Limb (tissue), 2 donors: ENCODE results near the gene PHACTR1.

Experiments used
- DNase-seq, 2 donors: peaks; one replicate each; pipeline ENCODE4 v3.0.0-alpha.2; 2016; ENCODE audit errors: extremely low spot score in 2 of 2

PHACTR1 gene

DNA sequence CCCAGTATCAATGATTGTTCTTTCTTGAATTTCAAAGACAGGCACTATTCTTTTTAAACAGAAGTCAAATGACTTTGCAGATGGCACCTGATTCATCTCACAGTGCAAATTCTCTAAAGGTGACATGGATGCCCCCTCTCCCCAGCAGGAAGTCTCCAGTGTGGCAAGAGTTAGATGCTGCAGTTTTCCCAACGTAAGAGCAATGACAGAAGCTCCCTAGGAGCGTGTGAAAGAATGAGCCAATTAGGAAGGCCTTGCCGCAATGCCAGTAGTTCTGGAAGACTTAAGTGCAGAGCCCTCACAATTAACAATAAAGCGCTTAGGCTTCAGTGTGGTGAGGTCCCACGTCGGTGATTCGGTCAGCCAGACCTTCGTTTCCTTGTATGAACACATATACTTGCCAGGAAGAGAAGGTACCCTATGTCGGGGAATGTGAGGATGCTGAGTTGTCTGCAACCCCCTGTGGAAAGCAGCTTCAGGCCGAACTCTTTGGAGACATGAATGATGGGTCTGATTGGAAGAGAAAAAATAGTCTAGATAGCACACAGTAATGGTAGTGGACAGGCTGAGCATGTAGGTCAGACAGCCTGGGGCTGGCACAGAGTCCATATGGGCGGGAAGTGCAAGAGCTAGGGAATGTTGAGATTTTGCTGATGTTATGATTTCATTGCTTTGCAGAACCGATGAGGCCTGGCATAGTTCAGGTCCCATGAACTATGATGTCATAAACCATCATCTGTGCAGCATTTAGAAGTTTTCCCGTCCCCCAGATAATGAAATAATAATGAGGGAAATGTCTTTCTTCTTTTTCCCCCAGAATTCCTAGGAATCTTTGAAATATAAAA lies 132.6 kb downstream of the PHACTR1 start:
- no peak for DNase-seq

DNA sequence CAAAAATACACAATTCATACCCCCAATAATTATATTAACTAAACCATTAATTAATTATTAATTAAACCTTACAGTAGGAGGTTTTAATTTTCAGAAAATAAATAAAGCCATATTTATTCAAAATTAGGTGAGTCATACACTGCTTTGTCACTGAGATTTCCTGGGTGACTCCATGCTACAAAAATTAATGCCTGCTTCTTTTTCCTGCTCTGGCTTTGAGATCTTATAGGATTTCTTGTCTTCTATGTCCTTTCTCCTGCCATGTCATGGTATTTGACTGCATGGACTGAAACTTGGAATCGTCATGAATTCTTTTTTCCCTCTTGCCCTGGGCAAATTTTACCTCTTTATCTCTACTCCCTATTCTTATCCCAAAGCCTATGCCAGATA lies 133.2 kb downstream of the PHACTR1 start:
- no peak for DNase-seq

DNA sequence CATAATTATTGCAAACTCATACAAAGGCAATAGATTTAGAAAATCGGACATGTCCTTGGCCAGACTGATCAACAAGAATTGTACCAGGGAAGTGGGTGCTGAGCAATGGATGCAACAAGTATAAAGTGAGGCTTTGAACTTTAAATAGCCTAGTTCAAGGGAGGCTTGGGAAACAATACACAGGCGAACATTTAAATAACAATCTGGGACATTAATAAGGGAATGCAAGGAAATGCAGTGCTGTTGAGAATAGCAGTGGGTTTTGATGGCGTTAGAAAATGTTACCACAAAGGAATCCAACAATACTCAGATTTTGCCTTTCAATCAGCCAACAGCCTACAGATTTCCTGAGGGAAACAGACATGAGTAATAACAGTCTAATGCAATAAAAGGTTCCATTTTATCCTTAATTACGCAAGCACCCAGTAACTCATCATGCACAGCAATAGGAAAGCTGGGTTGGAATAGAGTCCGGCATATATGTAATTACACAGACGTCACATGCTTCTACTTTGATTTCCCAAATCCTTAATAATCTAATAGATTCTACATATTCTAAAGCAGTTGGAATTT lies 134.6 kb downstream of the PHACTR1 start:
- DNase-seq: no peak

DNA sequence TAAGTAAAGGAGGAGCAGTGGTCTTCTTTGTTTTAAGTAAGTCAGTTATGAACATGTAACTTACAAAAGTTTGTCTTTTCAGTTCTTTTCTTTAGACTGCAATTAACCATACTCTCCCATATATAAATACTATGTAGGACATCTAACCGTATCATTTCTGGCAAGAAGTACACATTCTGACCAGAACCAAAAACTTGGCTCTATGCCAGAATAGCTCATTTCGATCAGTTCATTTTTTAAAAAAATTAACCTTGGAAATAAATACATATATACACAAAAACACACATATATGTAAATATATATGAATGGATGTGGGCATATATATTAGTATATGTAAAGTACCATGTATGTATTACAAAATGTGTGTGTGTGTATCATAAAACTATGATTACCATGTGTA lies 145.0 kb downstream of the PHACTR1 start:
- DNase-seq: no peak

DNA sequence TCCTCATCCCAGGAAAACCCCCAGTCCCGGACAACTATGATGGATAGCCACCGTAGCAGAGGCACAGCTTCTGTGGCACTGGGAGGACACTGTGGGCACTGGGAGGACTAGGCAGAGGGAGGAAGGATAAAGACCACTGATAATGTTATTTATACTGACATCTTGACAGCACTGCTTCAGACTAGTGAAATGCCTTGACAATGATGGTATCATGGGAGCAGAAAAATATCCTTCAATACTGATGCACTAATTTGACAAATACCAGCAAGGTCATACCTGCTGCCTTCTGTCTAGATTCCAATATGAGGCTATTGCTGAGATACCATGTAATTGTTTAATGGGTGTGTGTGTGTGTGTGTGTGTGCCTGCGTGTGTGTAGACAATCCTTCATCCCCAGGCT lies 148.6 kb downstream of the PHACTR1 start:
- no peak for DNase-seq

DNA sequence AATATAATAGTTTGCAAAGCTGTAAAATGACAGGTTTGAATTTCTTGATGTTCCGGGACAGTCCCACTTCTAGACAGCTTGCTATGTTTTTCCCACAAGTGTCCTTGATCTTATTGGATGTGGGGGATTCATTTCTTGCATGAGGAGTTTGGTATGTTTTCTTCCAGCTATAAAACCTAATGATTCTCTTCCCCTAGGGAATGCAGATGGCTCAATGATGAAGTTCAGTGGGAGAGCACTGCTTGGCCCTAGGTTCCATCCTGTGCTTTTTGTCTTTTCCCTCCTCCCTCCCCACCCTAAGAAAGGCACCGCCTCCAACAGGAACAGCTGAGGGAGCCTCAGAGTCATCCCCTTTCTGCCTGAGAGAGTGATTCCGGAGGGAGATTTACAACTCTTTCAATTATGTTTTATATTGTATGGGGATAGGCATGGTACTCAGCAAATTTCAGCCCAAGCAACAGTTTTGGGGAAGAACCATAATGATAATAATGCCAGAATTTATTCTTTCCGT lies 149.2 kb downstream of the PHACTR1 start:
- no peak for DNase-seq

DNA sequence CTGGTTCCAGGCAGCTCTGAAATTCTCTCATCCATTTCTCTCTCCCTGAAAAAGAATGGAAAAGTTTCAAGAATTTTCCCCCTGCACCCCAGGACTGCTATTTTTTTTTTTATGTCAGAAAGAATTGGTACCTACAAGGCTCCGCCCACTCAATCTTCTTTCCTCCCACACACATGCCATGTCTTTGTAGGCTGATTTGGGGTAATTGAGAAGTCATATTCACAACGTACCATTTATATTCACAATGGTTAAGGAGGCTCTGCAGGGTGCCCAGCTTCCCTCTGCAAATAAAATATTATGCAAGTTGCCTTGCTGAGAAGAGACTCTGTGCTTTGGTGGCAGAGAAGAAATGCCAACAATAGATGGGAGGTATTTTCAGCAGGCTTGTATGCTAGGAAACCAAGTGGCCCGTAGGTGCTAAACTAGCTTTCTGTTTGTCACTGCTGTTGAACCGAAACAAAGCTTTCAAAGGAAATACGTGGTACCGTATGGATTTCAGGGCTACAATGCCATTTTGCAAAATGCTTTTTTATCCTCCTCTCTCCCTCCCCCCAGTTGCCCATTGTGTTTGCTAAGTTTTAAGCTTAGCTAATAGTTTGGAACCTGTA lies 150.0 kb downstream of the PHACTR1 start:
- no peak for DNase-seq

DNA sequence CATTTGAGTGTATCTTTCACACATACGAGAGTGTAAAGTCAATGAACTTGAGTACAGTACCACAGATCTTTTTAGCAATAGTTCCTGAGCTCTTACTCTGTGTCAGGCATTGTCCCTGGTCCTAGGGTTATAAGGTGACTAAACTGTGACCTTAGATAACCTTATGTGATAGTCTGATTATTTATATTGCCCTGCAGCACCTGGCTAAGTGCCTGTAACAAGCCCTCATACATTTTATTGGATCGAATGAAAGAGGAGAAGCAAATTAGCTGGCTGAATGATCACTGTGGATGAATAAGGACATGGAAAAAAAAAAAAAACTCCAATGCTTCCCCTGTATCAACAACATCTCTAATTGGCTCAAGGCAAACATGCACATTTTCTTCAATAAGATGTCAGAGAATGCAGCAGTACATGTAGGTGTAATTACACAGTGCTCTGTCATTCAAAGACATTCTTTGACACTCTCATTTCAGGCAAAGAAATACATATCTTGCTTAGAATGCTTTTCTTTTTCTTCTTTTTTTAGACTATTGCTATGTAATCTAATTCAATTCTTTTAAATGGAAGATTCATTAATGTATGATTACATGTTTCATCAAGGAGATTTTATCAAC lies 153.4 kb downstream of the PHACTR1 start:
- no peak for DNase-seq

DNA sequence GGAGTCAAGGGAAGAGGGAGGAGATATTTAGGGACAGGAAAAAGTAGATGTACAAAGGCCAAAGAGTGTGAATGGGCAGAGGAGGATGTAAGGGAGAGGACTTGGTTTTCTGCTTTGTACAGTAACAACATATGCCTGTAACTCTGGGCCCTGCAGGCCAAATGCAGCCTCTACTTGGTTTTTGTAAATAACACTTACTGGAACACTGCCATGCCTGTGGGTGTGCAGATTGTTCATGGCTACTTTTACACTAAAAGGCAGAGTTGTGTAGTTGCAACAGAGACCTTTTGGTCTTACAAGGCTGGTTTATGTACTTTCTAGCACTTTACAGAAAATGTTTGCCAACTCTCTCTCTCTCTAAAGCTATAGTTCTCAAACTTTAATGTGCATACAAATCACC lies 157.1 kb downstream of the PHACTR1 start:
- DNase-seq: no peak

DNA sequence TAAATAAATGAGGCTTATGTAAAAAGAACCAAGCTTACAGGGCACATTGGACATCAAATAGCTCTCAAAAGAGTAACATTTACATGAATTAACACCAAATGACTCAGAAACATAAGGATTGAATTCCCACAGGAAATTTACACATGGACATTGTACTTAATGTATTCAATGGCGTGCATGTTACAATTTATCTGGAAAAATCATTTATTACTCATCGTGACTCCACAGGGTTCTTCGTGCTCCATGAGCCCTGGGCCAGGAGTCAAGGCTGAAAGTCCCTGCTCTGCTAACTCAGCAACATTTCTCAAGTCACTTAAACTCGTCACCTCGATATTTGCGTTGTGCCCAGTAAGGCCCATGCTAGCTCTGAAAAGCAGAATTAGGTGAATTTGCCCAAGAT lies 158.5 kb downstream of the PHACTR1 start:
- no peak for DNase-seq

DNA sequence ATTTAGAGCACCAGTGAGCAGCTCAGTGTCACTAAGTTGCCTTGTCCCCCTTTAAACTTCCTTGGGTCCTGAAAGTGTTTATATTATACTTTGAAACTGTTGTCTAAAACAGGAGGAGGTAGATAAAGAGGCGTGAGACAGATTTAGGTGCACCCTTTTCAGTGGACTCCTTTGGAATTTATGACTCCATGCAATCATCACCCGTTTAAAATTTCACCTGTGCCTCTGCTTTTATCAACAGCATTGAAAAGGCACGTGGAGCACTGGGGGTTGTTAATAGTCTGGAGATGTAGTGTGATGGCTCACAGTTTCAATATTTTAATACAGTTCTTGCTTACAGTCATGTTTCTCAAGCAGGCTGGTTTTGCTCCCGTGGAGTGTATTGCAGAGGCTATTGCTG lies 162.2 kb downstream of the PHACTR1 start:
- no peak for DNase-seq

DNA sequence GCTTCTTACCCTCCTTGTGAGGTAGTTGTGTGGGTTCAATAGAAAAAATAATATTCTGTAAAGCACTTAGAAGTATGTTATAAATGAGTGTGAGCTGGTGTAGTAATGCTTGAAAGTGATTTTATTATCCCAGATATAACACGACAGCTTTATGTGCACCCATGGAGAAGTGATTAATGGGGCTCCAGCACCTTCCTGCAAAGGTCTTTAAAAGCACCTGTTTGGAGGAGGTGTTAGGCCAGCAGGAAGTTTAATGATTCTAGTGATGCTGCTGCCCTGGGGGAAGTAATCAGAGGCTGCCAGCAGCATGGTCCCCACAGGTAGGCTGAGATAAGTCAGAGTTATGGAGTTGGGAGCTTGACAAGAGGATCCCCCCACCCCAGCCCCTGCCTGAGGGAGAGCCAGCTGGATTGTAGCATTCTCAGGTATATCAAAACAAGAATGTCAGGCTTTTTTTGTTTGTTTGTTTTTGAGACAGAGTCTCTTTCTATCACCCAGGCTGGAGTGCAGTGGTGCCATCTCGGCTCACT lies 166.3 kb downstream of the PHACTR1 start:
- DNase-seq: no peak

DNA sequence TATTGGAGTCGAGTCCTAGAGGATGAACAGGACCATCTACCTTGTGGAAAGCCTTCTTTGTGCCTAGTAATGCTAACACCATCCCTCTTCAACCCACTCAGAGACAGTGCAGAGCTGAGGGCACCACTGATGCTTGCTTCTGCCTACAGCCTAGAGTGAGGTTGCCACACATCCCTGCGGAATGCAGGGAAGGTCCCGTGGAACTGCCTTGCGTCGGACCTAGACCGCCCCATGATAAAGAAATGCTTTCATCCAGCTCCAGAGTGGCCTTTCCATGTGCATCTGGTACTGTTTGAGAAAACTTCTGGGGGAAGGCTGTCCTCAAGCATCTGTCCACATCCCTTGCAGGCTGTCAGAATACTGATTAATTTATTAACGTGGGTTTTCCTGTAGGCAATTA lies 168.4 kb downstream of the PHACTR1 start:
- no peak for DNase-seq

DNA sequence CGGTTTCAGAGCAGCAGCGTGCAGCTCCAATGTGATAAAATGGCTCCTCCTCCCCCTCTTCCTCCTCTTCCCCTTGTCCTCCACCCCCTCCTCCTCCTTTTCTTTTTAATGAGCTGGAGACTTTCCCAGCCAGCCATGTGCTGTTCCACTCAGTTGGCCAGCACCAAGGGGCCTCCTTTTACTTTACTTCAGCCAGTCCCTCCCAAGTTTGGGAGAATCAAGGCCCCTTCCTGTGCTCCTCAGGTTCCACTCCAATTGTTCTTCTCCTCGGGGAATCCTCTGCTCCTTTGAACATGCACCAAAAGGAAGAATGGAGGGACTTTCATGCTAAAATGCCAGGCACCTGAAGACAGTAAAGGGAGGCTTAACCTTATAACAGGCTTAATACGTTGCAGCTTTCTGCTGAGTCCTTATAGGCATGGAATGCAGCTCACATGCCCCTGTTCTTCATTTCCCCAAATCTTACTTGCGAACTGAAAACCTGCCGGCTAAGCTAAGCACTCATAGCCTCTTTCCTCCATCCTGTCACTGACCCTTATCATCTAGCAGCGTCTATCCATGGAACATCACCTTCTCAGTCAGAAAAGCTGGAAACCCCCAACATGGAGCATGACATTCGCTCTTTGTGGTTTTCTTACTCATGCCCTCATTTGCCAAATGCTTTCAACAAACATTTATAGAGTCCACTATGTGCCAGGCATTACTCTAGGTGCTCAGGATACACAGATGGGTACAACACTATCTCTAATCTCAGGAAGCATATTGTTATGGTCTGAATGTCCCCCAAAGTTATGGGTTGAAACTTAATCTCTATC lies 170.6 kb downstream of the PHACTR1 start:
- DNase-seq: peak; percentile 53 to 63

DNA sequence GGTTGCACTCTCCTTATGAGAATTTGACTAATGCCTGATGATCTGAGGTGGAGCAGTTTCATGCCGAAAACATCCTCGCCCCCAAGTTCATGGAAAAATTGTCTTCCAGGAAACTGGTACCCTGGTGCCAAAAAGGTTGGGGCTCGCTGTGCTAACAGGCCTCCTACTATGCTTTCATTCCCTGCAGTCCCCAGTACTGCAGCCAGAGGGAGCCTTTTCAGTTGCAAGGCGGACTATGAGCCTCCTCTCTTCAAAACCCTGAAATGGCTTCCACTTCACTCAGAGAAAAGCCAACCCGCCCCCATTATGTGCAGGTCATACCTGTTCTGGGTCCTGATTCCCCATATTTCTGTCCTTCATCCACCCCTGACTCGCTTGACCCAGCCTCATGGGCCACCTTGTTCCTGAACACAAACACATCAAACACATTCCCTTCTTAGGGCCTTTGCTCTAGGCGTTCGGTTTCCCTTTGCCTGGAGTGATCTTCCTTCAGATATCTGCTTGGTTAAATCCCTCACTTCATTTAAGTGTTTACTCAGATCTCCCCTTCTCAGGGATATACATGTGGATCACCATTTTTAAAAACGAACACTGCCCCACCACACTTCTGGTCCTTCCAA lies 173.7 kb downstream of the PHACTR1 start:
- no peak for DNase-seq

DNA sequence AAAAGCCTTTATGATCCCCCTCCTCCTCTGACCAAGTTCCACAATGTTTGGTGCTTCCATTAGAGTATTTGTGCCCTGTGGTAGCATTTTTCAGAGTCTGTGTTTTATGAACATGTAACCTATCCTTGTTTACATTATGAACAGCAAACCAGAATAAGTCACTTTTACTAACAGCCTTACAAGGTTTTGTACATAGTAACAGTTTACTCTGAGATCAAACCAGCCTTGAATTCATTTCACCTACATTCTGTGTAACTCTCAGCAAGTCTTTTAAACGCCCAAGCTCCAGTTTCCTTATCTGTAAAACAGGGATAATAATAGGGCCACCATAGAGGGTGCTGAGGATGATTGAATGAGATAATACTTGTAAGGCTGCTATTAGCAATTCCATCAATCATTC lies 175.0 kb downstream of the PHACTR1 start:
- no peak for DNase-seq

DNA sequence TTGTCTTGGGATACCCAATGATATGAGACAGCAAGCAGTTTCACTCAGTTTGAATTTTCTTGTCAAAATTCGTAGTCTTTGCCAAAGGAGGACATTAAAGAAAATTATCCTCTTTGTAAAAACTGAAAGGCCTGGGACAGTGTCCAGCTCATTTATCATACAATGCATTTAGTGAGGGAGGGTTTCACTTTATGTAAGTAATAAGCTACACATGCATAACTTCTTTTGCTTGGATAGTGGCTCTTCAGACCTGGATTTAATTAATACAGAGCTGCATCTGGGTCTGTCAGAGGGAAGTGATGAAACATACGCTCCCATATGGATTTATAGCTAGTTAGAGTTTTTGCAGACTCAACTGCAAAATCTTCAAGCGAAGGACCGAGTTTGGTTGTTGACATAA lies 175.6 kb downstream of the PHACTR1 start:
- DNase-seq: peak in 1 of 2 donors; percentile 21

DNA sequence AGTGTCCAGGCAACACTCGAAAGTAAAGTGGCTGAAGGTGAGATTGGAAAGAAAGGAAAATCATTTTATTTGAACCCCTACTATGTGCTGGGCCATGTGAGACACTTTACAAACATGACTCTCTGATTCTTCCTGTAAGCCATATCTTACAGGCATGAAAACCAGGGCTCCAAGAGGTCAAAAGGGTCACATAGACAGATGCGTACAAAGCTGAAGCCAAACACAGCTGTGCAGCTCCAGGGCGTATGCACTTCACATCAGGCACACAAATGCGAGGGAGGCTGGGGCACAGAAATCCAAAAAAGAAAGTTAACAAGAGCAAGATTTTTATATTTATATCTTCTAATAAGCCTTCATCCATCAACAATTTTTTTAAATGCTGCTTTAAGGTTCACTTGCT lies 176.5 kb downstream of the PHACTR1 start:
- DNase-seq: no peak

DNA sequence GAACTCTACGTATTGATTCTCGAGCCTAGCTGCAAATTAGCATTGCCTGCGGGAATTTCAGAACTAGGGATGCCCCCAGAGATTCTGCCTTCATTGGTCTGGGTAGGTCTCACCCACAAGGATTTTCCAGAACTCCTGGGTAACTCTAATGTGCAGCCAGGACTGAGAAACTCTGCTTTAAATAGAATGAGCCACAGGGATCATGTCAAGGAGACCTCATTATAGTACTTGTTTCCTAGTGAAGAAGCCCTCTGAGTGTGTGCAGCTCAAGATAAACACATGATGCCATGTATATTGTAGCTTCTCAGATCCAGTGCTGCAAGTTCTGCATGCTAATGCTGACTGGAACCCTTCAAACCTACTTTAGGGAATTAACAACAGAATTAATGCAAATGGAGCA lies 179.2 kb downstream of the PHACTR1 start:
- no peak for DNase-seq

DNA sequence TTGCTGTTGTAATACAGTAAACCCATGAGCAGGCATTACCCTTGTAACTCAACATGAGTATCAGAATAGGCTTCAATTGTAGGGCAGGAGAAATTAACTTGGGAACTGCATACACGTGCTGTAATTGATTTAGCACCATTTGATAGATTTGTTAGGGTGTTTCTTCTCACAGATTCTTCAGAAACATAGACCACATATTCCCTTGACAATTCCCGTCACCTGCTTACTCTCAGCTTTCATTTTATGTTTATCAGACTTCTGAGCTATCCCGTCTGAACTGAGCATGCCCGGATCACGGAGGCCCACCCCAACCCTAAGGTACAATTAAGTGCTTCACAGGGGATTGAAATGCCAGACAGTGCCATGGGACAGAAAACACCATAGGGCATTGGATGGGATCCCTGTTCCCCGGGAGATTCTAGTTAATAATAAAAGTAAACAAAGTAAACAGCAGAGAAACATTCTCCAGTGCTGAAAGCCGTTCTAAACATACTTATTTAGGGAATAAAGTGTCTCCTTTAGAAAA lies 179.7 kb downstream of the PHACTR1 start:
- DNase-seq: no peak
